AML-193 (cell line): ENCODE results near the gene NNAT.

ENCODE experiments used
- DNase-seq, 2 experiments: peaks; one replicate each; lab custom pipeline; 2025; lab: John Stamatoyannopoulos, UW

Gene NNAT

GRCh38 chr20:37523911-37524700 lies 3.1 kb downstream of the NNAT start:
- DNase-seq: no peak

- DNase-seq: no peak
Observed at GRCh38 chr20:37524859-37525708, 4.0 kb downstream of the NNAT start.

GRCh38 chr20:37525810-37526209 lies 4.8 kb downstream of the NNAT start:
- no peak for DNase-seq

GRCh38 chr20:37526238-37526838 lies 5.3 kb downstream of the NNAT start:
- peak in 1 of 2 experiments; percentile 15 for DNase-seq

- DNase-seq: peak in 1 of 2 experiments; percentile 40
Observed at GRCh38 chr20:37526839-37527637, 6.0 kb downstream of the NNAT start.

GRCh38 chr20:37527638-37528445 lies 6.8 kb downstream of the NNAT start, which contains the start of gene BLCAP:
BLCAP (minus strand) TSS chr20:37527876; CDS start chr20:37519174, 8,702 bp downstream.
- DNase-seq: peak; percentile 82 to 86

GRCh38 chr20:37528446-37529213 lies 7.6 kb downstream of the NNAT start:
- no peak for DNase-seq

- peak in 1 of 2 experiments; percentile 12 for DNase-seq
Observed at GRCh38 chr20:37529214-37529967, 8.3 kb downstream of the NNAT start.

- DNase-seq: no peak
Observed at GRCh38 chr20:37529968-37530600, 9.0 kb downstream of the NNAT start.

- DNase-seq: no peak
Observed at GRCh38 chr20:37530696-37531095, 9.6 kb downstream of the NNAT start.

- DNase-seq: no peak
Observed at GRCh38 chr20:37531856-37532255, 10.8 kb downstream of the NNAT start.

GRCh38 chr20:37533154-37533715 lies 12.2 kb downstream of the NNAT start:
- no peak for DNase-seq

GRCh38 chr20:37534401-37535157 lies 13.5 kb downstream of the NNAT start:
- DNase-seq: peak; percentile 53 to 61

- no peak for DNase-seq
Observed at GRCh38 chr20:37535443-37536132, 14.5 kb downstream of the NNAT start.

GRCh38 chr20:37537505-37537904 lies 16.5 kb downstream of the NNAT start:
- no peak for DNase-seq

GRCh38 chr20:37538003-37538402 lies 17.0 kb downstream of the NNAT start:
- no peak for DNase-seq

- DNase-seq: no peak
Observed at GRCh38 chr20:37539424-37539823, 18.4 kb downstream of the NNAT start.
